ENCODE results near the gene CLDN5.

Gene CLDN5

DNA sequence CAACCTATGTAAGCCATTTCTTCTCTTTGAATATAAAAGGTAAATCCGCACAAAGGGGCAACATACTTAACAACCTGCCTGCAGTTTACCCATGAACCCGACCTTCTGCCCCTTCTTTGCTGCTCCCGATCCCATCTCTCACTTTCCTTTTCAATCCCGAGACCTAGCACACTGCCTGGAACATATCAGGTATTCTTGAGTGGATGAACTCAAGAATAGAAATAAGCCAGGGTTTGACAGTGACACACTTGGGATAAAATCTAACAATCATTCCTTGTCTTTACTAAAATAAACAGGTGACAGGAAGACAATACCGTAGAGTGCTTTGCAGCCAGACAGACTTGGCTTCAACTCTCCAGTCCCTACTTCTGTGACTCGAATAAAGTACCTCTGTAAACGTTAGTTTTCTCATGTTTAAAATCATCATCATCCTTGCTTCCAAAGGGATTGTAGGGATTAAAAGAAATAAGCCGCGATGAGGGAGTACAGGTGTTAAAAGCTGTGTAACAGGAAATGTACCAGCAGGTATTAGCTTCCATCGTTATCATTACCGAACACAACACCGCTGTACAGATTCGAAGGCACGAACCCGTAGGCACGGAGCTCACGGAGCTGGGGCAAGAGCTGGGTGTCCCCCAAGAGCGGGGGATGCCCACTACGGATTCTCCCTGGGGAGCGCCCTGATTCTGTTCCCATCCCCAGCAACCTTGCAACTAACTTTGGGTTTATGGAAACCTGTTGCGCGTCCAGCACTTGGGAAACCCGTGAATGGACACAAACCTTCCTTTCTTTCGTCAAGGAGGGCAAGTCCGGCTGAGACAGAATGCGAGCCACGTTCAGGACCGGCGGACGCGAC is 45.9 kb downstream of the CLDN5 start:
- no peak for DNase-seq

DNA sequence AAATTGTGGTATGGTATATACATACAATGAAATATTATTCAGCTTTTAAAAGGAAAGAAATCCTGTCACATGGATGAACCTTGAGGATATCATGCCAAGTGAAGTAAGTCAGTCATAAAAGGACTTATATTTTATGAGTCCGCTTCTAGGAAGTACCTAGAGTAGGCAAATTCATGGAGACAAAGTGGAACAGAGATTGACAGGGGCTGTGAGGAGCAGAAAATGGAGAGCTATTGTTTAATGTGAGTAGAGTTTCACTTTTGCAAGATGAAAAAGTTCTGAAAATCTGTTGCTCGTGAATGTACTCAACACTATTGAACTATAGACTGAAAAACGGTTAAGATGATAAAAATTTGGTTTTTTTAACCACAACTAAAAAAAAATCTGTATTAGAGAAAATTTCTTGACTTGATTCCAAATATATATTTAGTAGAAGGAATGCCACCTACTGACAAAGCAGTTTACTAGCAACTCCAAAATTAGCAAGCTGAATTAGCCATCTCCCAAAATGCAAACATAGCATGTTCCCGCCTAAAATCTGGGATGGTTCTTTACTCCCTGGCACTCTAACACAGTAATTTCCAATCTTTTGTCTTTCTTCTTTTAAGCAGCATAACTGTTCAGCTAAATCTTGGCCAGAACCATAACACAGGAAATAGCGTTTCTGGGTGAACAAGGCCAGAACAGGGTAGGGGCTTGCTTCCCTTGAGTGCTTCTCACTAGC is 46.7 kb downstream of the CLDN5 start:
- DNase-seq, result no peak

DNA sequence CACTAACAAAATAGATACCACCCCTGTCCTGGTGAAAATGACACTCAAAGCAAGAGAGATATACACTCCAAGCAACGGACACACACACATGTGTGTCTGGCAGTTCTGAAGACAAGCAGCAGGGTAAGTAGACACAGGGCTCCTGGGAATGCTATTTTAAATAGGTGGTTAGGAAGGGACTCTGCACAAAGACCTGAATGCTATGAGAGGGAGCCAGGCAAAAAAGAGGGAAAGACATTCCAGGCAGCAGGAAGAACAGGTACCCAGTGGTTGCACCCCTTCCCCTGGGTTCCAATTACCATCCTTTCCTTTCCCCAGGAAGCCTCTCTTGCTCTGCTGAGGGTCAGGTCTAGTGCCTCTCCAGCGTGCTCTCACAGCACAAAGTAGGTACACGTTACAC is 48.2 kb downstream of the CLDN5 start:
- DNase-seq, result no peak

DNA sequence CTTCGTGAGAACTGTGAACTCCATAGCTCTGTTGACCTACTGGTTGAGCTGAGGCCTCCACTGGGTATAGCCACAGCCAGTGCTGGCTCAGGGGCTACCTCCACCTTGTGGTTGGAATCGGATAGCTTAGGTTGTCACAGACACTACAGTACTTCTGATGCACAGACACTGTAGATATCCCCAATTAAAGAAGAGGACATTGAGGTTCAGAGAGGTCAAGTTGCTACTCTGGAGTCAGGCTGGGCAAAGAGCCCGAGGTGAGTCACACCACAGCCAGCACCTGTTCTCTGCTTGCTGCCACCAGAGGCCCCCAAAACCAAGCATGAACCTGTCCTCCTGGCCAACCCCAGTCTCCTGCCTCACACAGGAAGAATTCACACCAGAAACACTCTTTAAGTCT is 50.6 kb downstream of the CLDN5 start:
- no peak for DNase-seq

All from CD4-positive, alpha-beta T cell treated with Interferon gamma for 1 hour (primary cell).